H9 (cell line): ENCODE data around the gene ZNF75A. TPM values are rescaled to one million over a fixed set of nuclear protein-coding genes. Genes with fewer than 3 reads are reported as not detected.

Experiments
- DNase-seq: peaks from one replicate; pipeline ENCODE4 v3.0.0-alpha.2; 2017
- H2AFZ ChIP-seq: one replicate; pipeline ENCODE4 v1.6.1; 2013; ENCODE audit warnings: mild to moderate bottlenecking, low read length, control low read depth, moderate library complexity
- H2AK5ac ChIP-seq: 2 replicates; pipeline ENCODE4 v1.6.1; 2013; ENCODE audit warnings: low read length, control low read depth, mixed read lengths; ENCODE audit not compliant: insufficient read length
- H2BK120ac ChIP-seq: one replicate; pipeline ENCODE4 v1.6.1; 2013; ENCODE audit warnings: low read depth, mild to moderate bottlenecking, low read length, control low read depth, inconsistent platforms; ENCODE audit not compliant: poor library complexity, severe bottlenecking
- H2BK12ac ChIP-seq: 2 replicates; pipeline ENCODE4 v1.6.1; 2013; ENCODE audit warnings: low read length, control low read depth, mixed read lengths, low read depth; ENCODE audit not compliant: insufficient read length
- H2BK15ac ChIP-seq: 2 replicates; pipeline ENCODE4 v1.6.1; 2013; ENCODE audit warnings: low read depth, low read length, control low read depth
- H2BK20ac ChIP-seq: one replicate; pipeline ENCODE4 v1.6.1; 2013; ENCODE audit warnings: low read depth, mild to moderate bottlenecking, low read length, control low read depth, inconsistent platforms; ENCODE audit not compliant: poor library complexity, severe bottlenecking
- H2BK5ac ChIP-seq: 2 replicates; pipeline ENCODE4 v1.6.1; 2013; ENCODE audit warnings: low read length, control low read depth, mixed read lengths; ENCODE audit not compliant: insufficient read length
- H3K14ac ChIP-seq: 2 replicates; pipeline ENCODE4 v1.6.1; 2013; ENCODE audit warnings: low read length, control low read depth; ENCODE audit not compliant: insufficient read depth
- H3K18ac ChIP-seq: 2 replicates; pipeline ENCODE4 v1.6.1; 2013; ENCODE audit warnings: low read depth, mild to moderate bottlenecking, mixed read lengths, low read length, control low read depth; ENCODE audit not compliant: insufficient read length
- H3K23ac ChIP-seq: 2 replicates; pipeline ENCODE4 v1.6.1; 2013; ENCODE audit warnings: low read length, control low read depth, mixed read lengths, low read depth; ENCODE audit not compliant: insufficient read length
- H3K23me2 ChIP-seq: 2 replicates; pipeline ENCODE4 v1.6.1; 2013; ENCODE audit warnings: low read depth, mild to moderate bottlenecking, mixed read lengths, low read length, control low read depth; ENCODE audit not compliant: insufficient read length, poor library complexity, severe bottlenecking
- H3K27ac ChIP-seq: 2 replicates; pipeline ENCODE4 v1.5.1; 2013; ENCODE audit warnings: low read length, control low read depth, mixed read lengths, low read depth; ENCODE audit not compliant: insufficient read length
- H3K27me3 ChIP-seq: 2 replicates; pipeline ENCODE4 v1.6.1; 2013; ENCODE audit warnings: low read length, control low read depth, inconsistent platforms; ENCODE audit not compliant: insufficient read depth
- H3K4ac ChIP-seq: 2 replicates; pipeline ENCODE4 v1.6.1; 2013; ENCODE audit warnings: low read depth, mild to moderate bottlenecking, control low read depth, inconsistent platforms, low read length, moderate library complexity
- H3K4me1 ChIP-seq: 2 replicates; pipeline ENCODE4 v1.6.1; 2013; ENCODE audit warnings: low read length, control low read depth, inconsistent platforms; ENCODE audit not compliant: insufficient read depth
- H3K4me2 ChIP-seq: 2 replicates; pipeline ENCODE4 v1.6.1; 2013; ENCODE audit warnings: low read length, control low read depth, mixed read lengths; ENCODE audit not compliant: insufficient read length, insufficient read depth
- H3K56ac ChIP-seq: 2 replicates; pipeline ENCODE4 v1.6.1; 2013; ENCODE audit warnings: low read depth, mild to moderate bottlenecking, mixed read lengths, low read length, control low read depth; ENCODE audit not compliant: insufficient read length
- H3K79me1 ChIP-seq: 2 replicates; pipeline ENCODE4 v1.6.1; 2013; ENCODE audit warnings: low read depth, mild to moderate bottlenecking, moderate library complexity, low read length, control low read depth, inconsistent platforms; ENCODE audit not compliant: insufficient read depth, poor library complexity, severe bottlenecking
- H3K79me2 ChIP-seq: 2 replicates; pipeline ENCODE4 v1.6.1; 2013; ENCODE audit warnings: low read length, control low read depth, inconsistent platforms; ENCODE audit not compliant: insufficient read depth
- H3K9ac ChIP-seq: 2 replicates; pipeline ENCODE4 v1.6.1; 2013; ENCODE audit warnings: low read length, control low read depth, mixed read lengths; ENCODE audit not compliant: insufficient read length; ENCODE audit errors: extremely low read depth
- H3K9me3 ChIP-seq: one replicate; pipeline ENCODE4 v1.6.1; 2013; ENCODE audit warnings: low read depth, low read length, inconsistent platforms; ENCODE audit not compliant: control insufficient read depth
- H3T11ph ChIP-seq: one replicate; pipeline ENCODE4 v1.6.1; 2013; ENCODE audit warnings: mild to moderate bottlenecking, low read length, control low read depth, inconsistent platforms
- H4K20me1 ChIP-seq: one replicate; pipeline ENCODE4 v1.6.1; 2013; ENCODE audit not compliant: control insufficient read depth, insufficient read length, insufficient read depth
- H4K5ac ChIP-seq: 2 replicates; pipeline ENCODE4 v1.6.1; 2013; ENCODE audit warnings: low read depth, mild to moderate bottlenecking, mixed read lengths, low read length, control low read depth; ENCODE audit not compliant: insufficient read length
- H4K8ac ChIP-seq: replicated peaks from 2 replicates; pipeline ENCODE4 v1.6.1; 2013; ENCODE audit warnings: low read length, control low read depth, mixed read lengths, low read depth; ENCODE audit not compliant: insufficient read length
- H4K91ac ChIP-seq: 2 replicates; pipeline ENCODE4 v1.6.1; 2013; ENCODE audit warnings: low read depth, mild to moderate bottlenecking, moderate library complexity, mixed read lengths, low read length, control low read depth; ENCODE audit not compliant: insufficient read length
- H3K27ac Mint-ChIP-seq, 3 experiments: 2 replicates in 2 of 3; 3 replicates in 1 of 3; pipeline ENCODE4 v1.8.0; 2020 to 2021; ENCODE audit warnings: mixed read lengths in 3 of 3, mild to moderate bottlenecking in 1 of 3, moderate library complexity in 1 of 3
- H3K27me3 Mint-ChIP-seq: 2 replicates; pipeline ENCODE4 v1.8.0; 2021; ENCODE audit warnings: low read depth, mild to moderate bottlenecking, moderate library complexity, mixed read lengths
- H3K36me3 Mint-ChIP-seq, 3 experiments: 2 replicates in 2 of 3; 3 replicates in 1 of 3; pipeline ENCODE4 v1.8.0; 2020 to 2021; ENCODE audit warnings: low read depth in 3 of 3, mixed read lengths in 3 of 3; ENCODE audit not compliant: insufficient read depth in 1 of 3
- H3K4me1 Mint-ChIP-seq, 2 experiments: 2 replicates each; pipeline ENCODE4 v1.8.0; 2020; ENCODE audit warnings: mixed read lengths in 2 of 2
- H3K4me3 Mint-ChIP-seq, 2 experiments: 2 replicates in 1 of 2; 3 replicates in 1 of 2; pipeline ENCODE4 v1.8.0; 2020 to 2021; ENCODE audit warnings: mild to moderate bottlenecking in 2 of 2, mixed read lengths in 2 of 2, moderate library complexity in 1 of 2
- H3K9me3 Mint-ChIP-seq, 2 experiments: 2 replicates in 1 of 2; 3 replicates in 1 of 2; pipeline ENCODE4 v1.8.0; 2020; ENCODE audit warnings: mild to moderate bottlenecking in 2 of 2, mixed read lengths in 2 of 2, moderate library complexity in 1 of 2
- WGBS: extraction: QIAGEN DNeasy Blood & Tissue Kit; methylation state at CpG from one replicate; pipeline ENCODE4 v1.1.7; 2013; ENCODE audit warnings: missing lambda C conversion rate, low lambda C conversion rate, mixed read lengths; ENCODE audit not compliant: insufficient read length; ENCODE audit errors: extremely low coverage; 5-methylcytosine and 5-hydroxymethylcytosine counted together
- total RNA-seq: library from RNA; stranded (reverse); gene quantifications from 2 replicates; pipeline ENCODE4 v1.2.1, GENCODE V29; 2021
- TF ChIP-seq, protein P1 (sequence below): fragments of 200-600 bp; sonication (generic); conservative IDR thresholded peaks from 3 replicates; pipeline ENCODE4 v1.8.0; 2021; ENCODE audit warnings: antibody characterized with exemption, mild to moderate bottlenecking

The ZNF75A gene
- total RNA-seq, 1 experiment from 2014 or later, result 42.4 TPM

DNA sequence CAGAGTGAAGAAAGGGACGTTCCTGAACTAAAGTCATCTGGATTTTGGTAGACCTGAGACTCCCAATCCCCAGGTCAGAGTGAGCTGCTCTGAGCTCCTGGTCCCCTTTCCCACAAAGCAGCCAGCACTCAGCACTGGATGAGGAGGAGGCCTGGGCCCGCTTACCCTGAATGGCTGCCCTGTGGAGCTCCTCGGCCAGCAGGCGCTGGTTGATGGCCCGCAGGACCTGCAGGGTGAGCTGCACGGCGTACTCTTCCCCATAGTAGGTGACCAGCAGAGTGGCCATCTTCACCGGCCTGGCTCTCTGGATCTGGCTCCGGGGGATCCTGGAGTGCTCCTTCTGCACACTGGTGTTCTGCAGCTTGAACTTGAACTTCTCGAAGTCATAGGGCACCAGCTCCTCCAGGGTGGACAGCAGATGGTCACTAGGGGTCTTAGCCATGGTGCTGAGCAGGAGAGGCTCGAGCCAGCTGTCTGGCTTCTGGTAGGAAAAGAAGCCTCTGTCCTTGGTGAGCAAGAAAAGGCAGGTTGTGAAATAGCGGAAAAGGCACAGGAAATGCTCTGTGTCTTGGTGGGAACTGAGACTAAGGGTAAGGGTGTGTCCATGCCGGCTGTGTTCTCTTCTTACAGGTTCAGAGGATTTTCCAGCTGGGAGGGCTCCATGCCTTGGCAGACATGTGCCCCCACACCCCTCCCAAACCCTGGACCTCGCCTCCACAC lies 49.0 kb upstream of the ZNF75A start, which contains the start of gene MEFV:
Gene MEFV, minus strand, starts transcription at position 488 of the 720 bp plus-strand sequence. Its CDS starts 46 bp downstream, at position 442.
- Histone ChIP-seq H2BK5ac (no peak within 1 kb of the TSS), H2AK5ac (no peak within 1 kb of the TSS), H2BK12ac (no peak within 1 kb of the TSS), H3K27me3 (no peaks in the 10 kb centered on the region), H2BK15ac (no peak within 1 kb of the TSS), H3K23me2 (no peaks in the 10 kb centered on the region), H3K18ac (no peak within 1 kb of the TSS), H4K5ac (no peak within 1 kb of the TSS), H3K4me2 (no peak within 1 kb of the TSS), H2BK120ac (no peak within 1 kb of the TSS), H4K91ac (no peak within 1 kb of the TSS), H3K14ac (no peak within 1 kb of the TSS), H3K9me3 (peaks cover 7% of the 10 kb centered on the region), H3K9ac (no peak within 1 kb of the TSS), H3K23ac (no peak within 1 kb of the TSS), H3K79me2 (no peaks in the 10 kb centered on the region), H3K27ac (no peak within 1 kb of the TSS), H2AFZ (no peak within 1 kb of the TSS), H3T11ph (no peak within 1 kb of the TSS), H3K56ac (no peak within 1 kb of the TSS), H4K20me1 (no peaks in the 10 kb centered on the region), H3K79me1 (no peaks in the 10 kb centered on the region), H3K4ac (no peak within 1 kb of the TSS), H3K4me1 (no peaks in the 10 kb centered on the region), H4K8ac (no peak within 1 kb of the TSS), H2BK20ac (no peak within 1 kb of the TSS)
- Mint-ChIP-seq H3K27me3 (peaks cover 30% of the 10 kb centered on the region), H3K9me3 (peaks cover 43 to 53% of the 10 kb centered on the region in 2 experiments), H3K4me3 (no peak within 1 kb of the TSS), H3K4me1 (no peaks in the 10 kb centered on the region), H3K36me3 (peaks cover 0 to 7% (median 0%) of the 10 kb centered on the region in 3 experiments; a peak in 1 of 7 replicates), H3K27ac (no peak within 1 kb of the TSS)
- DNase-seq, result no peak
- TF ChIP-seq, protein P1, sequence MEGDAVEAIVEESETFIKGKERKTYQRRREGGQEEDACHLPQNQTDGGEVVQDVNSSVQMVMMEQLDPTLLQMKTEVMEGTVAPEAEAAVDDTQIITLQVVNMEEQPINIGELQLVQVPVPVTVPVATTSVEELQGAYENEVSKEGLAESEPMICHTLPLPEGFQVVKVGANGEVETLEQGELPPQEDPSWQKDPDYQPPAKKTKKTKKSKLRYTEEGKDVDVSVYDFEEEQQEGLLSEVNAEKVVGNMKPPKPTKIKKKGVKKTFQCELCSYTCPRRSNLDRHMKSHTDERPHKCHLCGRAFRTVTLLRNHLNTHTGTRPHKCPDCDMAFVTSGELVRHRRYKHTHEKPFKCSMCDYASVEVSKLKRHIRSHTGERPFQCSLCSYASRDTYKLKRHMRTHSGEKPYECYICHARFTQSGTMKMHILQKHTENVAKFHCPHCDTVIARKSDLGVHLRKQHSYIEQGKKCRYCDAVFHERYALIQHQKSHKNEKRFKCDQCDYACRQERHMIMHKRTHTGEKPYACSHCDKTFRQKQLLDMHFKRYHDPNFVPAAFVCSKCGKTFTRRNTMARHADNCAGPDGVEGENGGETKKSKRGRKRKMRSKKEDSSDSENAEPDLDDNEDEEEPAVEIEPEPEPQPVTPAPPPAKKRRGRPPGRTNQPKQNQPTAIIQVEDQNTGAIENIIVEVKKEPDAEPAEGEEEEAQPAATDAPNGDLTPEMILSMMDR, result no peak
- WGBS, result no CpG with 5 or more reads among the region's 14 CpGs
